H9 (cell line): ENCODE results near the gene SMG7. TPM values are rescaled to one million over a fixed set of nuclear protein-coding genes. Genes with fewer than 3 reads are reported as not detected.

ENCODE experiments used
- DNase-seq: peaks from one replicate; pipeline ENCODE4 v3.0.0-alpha.2; 2017
- H2AFZ ChIP-seq: one replicate; pipeline ENCODE4 v1.6.1; 2013; ENCODE audit warnings: mild to moderate bottlenecking, low read length, control low read depth, moderate library complexity
- H2AK5ac ChIP-seq: 2 replicates; pipeline ENCODE4 v1.6.1; 2013; ENCODE audit warnings: low read length, control low read depth, mixed read lengths; ENCODE audit not compliant: insufficient read length
- H2BK120ac ChIP-seq: one replicate; pipeline ENCODE4 v1.6.1; 2013; ENCODE audit warnings: low read depth, mild to moderate bottlenecking, low read length, control low read depth, inconsistent platforms; ENCODE audit not compliant: poor library complexity, severe bottlenecking
- H2BK12ac ChIP-seq: 2 replicates; pipeline ENCODE4 v1.6.1; 2013; ENCODE audit warnings: low read length, control low read depth, mixed read lengths, low read depth; ENCODE audit not compliant: insufficient read length
- H2BK15ac ChIP-seq: 2 replicates; pipeline ENCODE4 v1.6.1; 2013; ENCODE audit warnings: low read depth, low read length, control low read depth
- H2BK20ac ChIP-seq: one replicate; pipeline ENCODE4 v1.6.1; 2013; ENCODE audit warnings: low read depth, mild to moderate bottlenecking, low read length, control low read depth, inconsistent platforms; ENCODE audit not compliant: poor library complexity, severe bottlenecking
- H2BK5ac ChIP-seq: 2 replicates; pipeline ENCODE4 v1.6.1; 2013; ENCODE audit warnings: low read length, control low read depth, mixed read lengths; ENCODE audit not compliant: insufficient read length
- H3K14ac ChIP-seq: 2 replicates; pipeline ENCODE4 v1.6.1; 2013; ENCODE audit warnings: low read length, control low read depth; ENCODE audit not compliant: insufficient read depth
- H3K18ac ChIP-seq: 2 replicates; pipeline ENCODE4 v1.6.1; 2013; ENCODE audit warnings: low read depth, mild to moderate bottlenecking, mixed read lengths, low read length, control low read depth; ENCODE audit not compliant: insufficient read length
- H3K23ac ChIP-seq: 2 replicates; pipeline ENCODE4 v1.6.1; 2013; ENCODE audit warnings: low read length, control low read depth, mixed read lengths, low read depth; ENCODE audit not compliant: insufficient read length
- H3K23me2 ChIP-seq: 2 replicates; pipeline ENCODE4 v1.6.1; 2013; ENCODE audit warnings: low read depth, mild to moderate bottlenecking, mixed read lengths, low read length, control low read depth; ENCODE audit not compliant: insufficient read length, poor library complexity, severe bottlenecking
- H3K27ac ChIP-seq: 2 replicates; pipeline ENCODE4 v1.5.1; 2013; ENCODE audit warnings: low read length, control low read depth, mixed read lengths, low read depth; ENCODE audit not compliant: insufficient read length
- H3K27me3 ChIP-seq: 2 replicates; pipeline ENCODE4 v1.6.1; 2013; ENCODE audit warnings: low read length, control low read depth, inconsistent platforms; ENCODE audit not compliant: insufficient read depth
- H3K4ac ChIP-seq: 2 replicates; pipeline ENCODE4 v1.6.1; 2013; ENCODE audit warnings: low read depth, mild to moderate bottlenecking, control low read depth, inconsistent platforms, low read length, moderate library complexity
- H3K4me1 ChIP-seq: 2 replicates; pipeline ENCODE4 v1.6.1; 2013; ENCODE audit warnings: low read length, control low read depth, inconsistent platforms; ENCODE audit not compliant: insufficient read depth
- H3K4me2 ChIP-seq: 2 replicates; pipeline ENCODE4 v1.6.1; 2013; ENCODE audit warnings: low read length, control low read depth, mixed read lengths; ENCODE audit not compliant: insufficient read length, insufficient read depth
- H3K56ac ChIP-seq: 2 replicates; pipeline ENCODE4 v1.6.1; 2013; ENCODE audit warnings: low read depth, mild to moderate bottlenecking, mixed read lengths, low read length, control low read depth; ENCODE audit not compliant: insufficient read length
- H3K79me1 ChIP-seq: 2 replicates; pipeline ENCODE4 v1.6.1; 2013; ENCODE audit warnings: low read depth, mild to moderate bottlenecking, moderate library complexity, low read length, control low read depth, inconsistent platforms; ENCODE audit not compliant: insufficient read depth, poor library complexity, severe bottlenecking
- H3K79me2 ChIP-seq: 2 replicates; pipeline ENCODE4 v1.6.1; 2013; ENCODE audit warnings: low read length, control low read depth, inconsistent platforms; ENCODE audit not compliant: insufficient read depth
- H3K9ac ChIP-seq: 2 replicates; pipeline ENCODE4 v1.6.1; 2013; ENCODE audit warnings: low read length, control low read depth, mixed read lengths; ENCODE audit not compliant: insufficient read length; ENCODE audit errors: extremely low read depth
- H3K9me3 ChIP-seq: one replicate; pipeline ENCODE4 v1.6.1; 2013; ENCODE audit warnings: low read depth, low read length, inconsistent platforms; ENCODE audit not compliant: control insufficient read depth
- H3T11ph ChIP-seq: one replicate; pipeline ENCODE4 v1.6.1; 2013; ENCODE audit warnings: mild to moderate bottlenecking, low read length, control low read depth, inconsistent platforms
- H4K20me1 ChIP-seq: one replicate; pipeline ENCODE4 v1.6.1; 2013; ENCODE audit not compliant: control insufficient read depth, insufficient read length, insufficient read depth
- H4K5ac ChIP-seq: 2 replicates; pipeline ENCODE4 v1.6.1; 2013; ENCODE audit warnings: low read depth, mild to moderate bottlenecking, mixed read lengths, low read length, control low read depth; ENCODE audit not compliant: insufficient read length
- H4K8ac ChIP-seq: replicated peaks from 2 replicates; pipeline ENCODE4 v1.6.1; 2013; ENCODE audit warnings: low read length, control low read depth, mixed read lengths, low read depth; ENCODE audit not compliant: insufficient read length
- H4K91ac ChIP-seq: 2 replicates; pipeline ENCODE4 v1.6.1; 2013; ENCODE audit warnings: low read depth, mild to moderate bottlenecking, moderate library complexity, mixed read lengths, low read length, control low read depth; ENCODE audit not compliant: insufficient read length
- H3K27ac Mint-ChIP-seq, 3 experiments: 2 replicates in 2 of 3; 3 replicates in 1 of 3; pipeline ENCODE4 v1.8.0; 2020 to 2021; ENCODE audit warnings: mixed read lengths in 3 of 3, mild to moderate bottlenecking in 1 of 3, moderate library complexity in 1 of 3
- H3K27me3 Mint-ChIP-seq: 2 replicates; pipeline ENCODE4 v1.8.0; 2021; ENCODE audit warnings: low read depth, mild to moderate bottlenecking, moderate library complexity, mixed read lengths
- H3K36me3 Mint-ChIP-seq, 3 experiments: 2 replicates in 2 of 3; 3 replicates in 1 of 3; pipeline ENCODE4 v1.8.0; 2020 to 2021; ENCODE audit warnings: low read depth in 3 of 3, mixed read lengths in 3 of 3; ENCODE audit not compliant: insufficient read depth in 1 of 3
- H3K4me1 Mint-ChIP-seq, 2 experiments: 2 replicates each; pipeline ENCODE4 v1.8.0; 2020; ENCODE audit warnings: mixed read lengths in 2 of 2
- H3K4me3 Mint-ChIP-seq, 2 experiments: 2 replicates in 1 of 2; 3 replicates in 1 of 2; pipeline ENCODE4 v1.8.0; 2020 to 2021; ENCODE audit warnings: mild to moderate bottlenecking in 2 of 2, mixed read lengths in 2 of 2, moderate library complexity in 1 of 2
- H3K9me3 Mint-ChIP-seq, 2 experiments: 2 replicates in 1 of 2; 3 replicates in 1 of 2; pipeline ENCODE4 v1.8.0; 2020; ENCODE audit warnings: mild to moderate bottlenecking in 2 of 2, mixed read lengths in 2 of 2, moderate library complexity in 1 of 2
- WGBS: extraction: QIAGEN DNeasy Blood & Tissue Kit; methylation state at CpG from one replicate; pipeline ENCODE4 v1.1.7; 2013; ENCODE audit warnings: missing lambda C conversion rate, low lambda C conversion rate, mixed read lengths; ENCODE audit not compliant: insufficient read length; ENCODE audit errors: extremely low coverage; 5-methylcytosine and 5-hydroxymethylcytosine counted together
- total RNA-seq: library from RNA; stranded (reverse); gene quantifications from 2 replicates; pipeline ENCODE4 v1.2.1, GENCODE V29; 2021
- TF ChIP-seq, protein P1 (sequence below): fragments of 200-600 bp; sonication (generic); conservative IDR thresholded peaks from 3 replicates; pipeline ENCODE4 v1.8.0; 2021; ENCODE audit warnings: antibody characterized with exemption, mild to moderate bottlenecking

SMG7 gene
- total RNA-seq, 1 experiment from 2014 or later, result 77.0 TPM

DNA sequence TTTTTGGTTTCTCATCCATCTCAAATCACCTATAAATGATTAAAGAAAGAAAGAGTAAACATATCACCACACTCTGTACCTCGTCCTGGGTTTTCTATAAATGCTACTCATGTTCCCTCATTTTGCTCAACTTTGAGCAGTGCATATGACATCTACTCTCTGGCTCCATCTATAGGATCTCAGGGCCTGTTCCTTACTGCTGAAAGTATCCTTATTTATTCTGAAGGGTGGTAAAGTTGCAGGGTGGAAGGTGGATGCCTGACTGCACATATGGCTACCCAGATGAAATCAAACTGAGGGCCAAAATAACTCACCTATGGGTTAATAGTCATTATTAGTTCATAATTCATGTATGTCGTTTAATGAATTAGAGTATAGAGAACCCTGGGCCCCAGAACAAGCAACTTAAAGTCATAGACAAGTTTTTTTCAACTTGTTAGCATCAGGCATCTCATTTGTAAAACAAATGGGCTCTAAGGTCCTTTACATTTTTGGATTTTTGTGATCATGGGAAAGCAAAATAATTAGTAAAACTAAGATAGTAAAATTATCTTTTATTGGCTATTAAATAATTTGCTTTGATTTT, 71.4 kb downstream of the SMG7 start:
- WGBS, result no CpG with 5 or more reads among the region's 2 CpGs
- peaks cover 2% of the 10 kb centered on the region; the same call in 1 of the 2 replicates for H3K4me1 ChIP-seq
- Mint-ChIP-seq H3K36me3 (peaks cover 26 to 73% (median 58%) of the 10 kb centered on the region in 3 experiments; a peak in 6 of 7 replicates), H3K4me3 (no peak overlapping the region), H3K27me3 (no peaks in the 10 kb centered on the region), H3K9me3 (no peaks in the 10 kb centered on the region), H3K4me1 (peaks cover 30 to 36% of the 10 kb centered on the region in 2 experiments), H3K27ac (peak overlapping the region in 1 of 3 experiments; percentile 84; a peak in 1 of 7 replicates)
- no peak overlapping the region for H3K4me2 ChIP-seq
- H2BK20ac ChIP-seq, result no peak overlapping the region
- no peak overlapping the region for H2BK120ac ChIP-seq
- H2AFZ ChIP-seq, result no peak overlapping the region
- no peak overlapping the region for H4K8ac ChIP-seq
- H2AK5ac ChIP-seq, result no peak overlapping the region
- H2BK12ac ChIP-seq, result no peak overlapping the region
- H3K9ac ChIP-seq, result no peak overlapping the region
- H3K18ac ChIP-seq, result no peak overlapping the region
- no peak overlapping the region for H3K27ac ChIP-seq
- no peaks in the 10 kb centered on the region for H4K20me1 ChIP-seq
- no peak overlapping the region for H4K91ac ChIP-seq
- no peak overlapping the region for H3T11ph ChIP-seq
- no peak overlapping the region for H3K56ac ChIP-seq
- no peaks in the 10 kb centered on the region for H3K23me2 ChIP-seq
- no peaks in the 10 kb centered on the region for H3K9me3 ChIP-seq
- H2BK15ac ChIP-seq, result no peak overlapping the region
- H2BK5ac ChIP-seq, result no peak overlapping the region
- no peak overlapping the region for H3K14ac ChIP-seq
- no peak overlapping the region for H3K4ac ChIP-seq
- DNase-seq, result no peak
- TF ChIP-seq, protein P1, sequence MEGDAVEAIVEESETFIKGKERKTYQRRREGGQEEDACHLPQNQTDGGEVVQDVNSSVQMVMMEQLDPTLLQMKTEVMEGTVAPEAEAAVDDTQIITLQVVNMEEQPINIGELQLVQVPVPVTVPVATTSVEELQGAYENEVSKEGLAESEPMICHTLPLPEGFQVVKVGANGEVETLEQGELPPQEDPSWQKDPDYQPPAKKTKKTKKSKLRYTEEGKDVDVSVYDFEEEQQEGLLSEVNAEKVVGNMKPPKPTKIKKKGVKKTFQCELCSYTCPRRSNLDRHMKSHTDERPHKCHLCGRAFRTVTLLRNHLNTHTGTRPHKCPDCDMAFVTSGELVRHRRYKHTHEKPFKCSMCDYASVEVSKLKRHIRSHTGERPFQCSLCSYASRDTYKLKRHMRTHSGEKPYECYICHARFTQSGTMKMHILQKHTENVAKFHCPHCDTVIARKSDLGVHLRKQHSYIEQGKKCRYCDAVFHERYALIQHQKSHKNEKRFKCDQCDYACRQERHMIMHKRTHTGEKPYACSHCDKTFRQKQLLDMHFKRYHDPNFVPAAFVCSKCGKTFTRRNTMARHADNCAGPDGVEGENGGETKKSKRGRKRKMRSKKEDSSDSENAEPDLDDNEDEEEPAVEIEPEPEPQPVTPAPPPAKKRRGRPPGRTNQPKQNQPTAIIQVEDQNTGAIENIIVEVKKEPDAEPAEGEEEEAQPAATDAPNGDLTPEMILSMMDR, result peak; percentile 73
- H4K5ac ChIP-seq, result no peak overlapping the region
- H3K27me3 ChIP-seq, result no peaks in the 10 kb centered on the region
- H3K23ac ChIP-seq, result no peak overlapping the region
- H3K79me2 ChIP-seq, result no peaks in the 10 kb centered on the region
- no peaks in the 10 kb centered on the region for H3K79me1 ChIP-seq
